ENCODE measurements around the gene DES. TPM values are rescaled to one million over a fixed set of nuclear protein-coding genes. Genes with fewer than 3 reads are reported as not detected.

Gene DES
- polyA plus RNA-seq, 1 donor from 2014 or later: not detected

DNA sequence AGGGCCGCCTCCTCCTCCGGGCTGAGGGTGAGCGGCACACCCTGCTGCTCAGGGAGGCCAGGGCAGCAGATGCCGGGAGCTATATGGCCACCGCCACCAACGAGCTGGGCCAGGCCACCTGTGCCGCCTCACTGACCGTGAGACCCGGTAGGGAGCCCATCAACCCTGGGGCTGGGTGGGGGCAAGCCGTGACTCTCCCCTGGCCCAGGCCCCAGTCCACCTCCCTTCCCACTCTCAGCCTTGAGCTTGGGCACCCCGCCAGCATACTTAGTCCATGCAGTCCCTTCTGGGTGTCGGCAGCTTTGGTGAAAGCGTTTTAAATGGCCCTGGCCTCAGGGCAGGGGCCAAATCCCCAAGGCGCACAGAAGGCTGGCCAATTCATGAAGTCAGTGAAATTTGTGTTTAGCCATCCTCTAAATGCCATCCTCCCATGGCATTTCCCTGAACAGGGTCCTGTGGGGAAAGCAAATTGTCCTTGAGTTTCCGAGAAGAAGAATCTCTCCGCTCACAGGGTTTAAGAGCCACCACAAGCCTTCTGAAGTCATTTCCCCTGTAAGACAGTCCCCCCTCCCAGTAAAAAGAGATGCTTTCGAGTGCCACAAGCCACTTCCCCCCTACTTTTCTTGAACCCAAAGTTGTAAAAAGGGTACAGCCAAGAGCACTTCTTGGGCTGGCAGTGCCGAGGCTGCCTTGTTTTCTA is 33.6 kb downstream of the DES start:
- Histone ChIP-seq H3K4me2 (ENCODE audit: low read length) (no peak overlapping the region), H3F3A (ENCODE audit: insufficient read depth, low read length, poor library complexity, severe bottlenecking) (no peaks in the 10 kb centered on the region), H3K9me2 (ENCODE audit: insufficient read depth, low read length) (no peaks in the 10 kb centered on the region), H3K27ac (ENCODE audit: low read length) (no peak overlapping the region), H3K27me3 (ENCODE audit: insufficient read depth, low read depth, low read length) (peaks cover 12% of the 10 kb centered on the region), H3K36me3 (ENCODE audit: insufficient read depth, low read length) (peaks cover 6% of the 10 kb centered on the region), H3K4me3 (ENCODE audit: low read length) (no peak overlapping the region), H2AFZ (ENCODE audit: low read depth, low read length) (no peak overlapping the region), H3K79me2 (replicated peaks; ENCODE audit: insufficient read depth, low read length) (no peaks in the 10 kb centered on the region), H4K20me1 (ENCODE audit: insufficient read depth) (no peaks in the 10 kb centered on the region), H3K9ac (ENCODE audit: low read length) (no peak overlapping the region), H3K9me3 (ENCODE audit: low read length) (no peaks in the 10 kb centered on the region)
- TF ChIP-seq, protein P1, sequence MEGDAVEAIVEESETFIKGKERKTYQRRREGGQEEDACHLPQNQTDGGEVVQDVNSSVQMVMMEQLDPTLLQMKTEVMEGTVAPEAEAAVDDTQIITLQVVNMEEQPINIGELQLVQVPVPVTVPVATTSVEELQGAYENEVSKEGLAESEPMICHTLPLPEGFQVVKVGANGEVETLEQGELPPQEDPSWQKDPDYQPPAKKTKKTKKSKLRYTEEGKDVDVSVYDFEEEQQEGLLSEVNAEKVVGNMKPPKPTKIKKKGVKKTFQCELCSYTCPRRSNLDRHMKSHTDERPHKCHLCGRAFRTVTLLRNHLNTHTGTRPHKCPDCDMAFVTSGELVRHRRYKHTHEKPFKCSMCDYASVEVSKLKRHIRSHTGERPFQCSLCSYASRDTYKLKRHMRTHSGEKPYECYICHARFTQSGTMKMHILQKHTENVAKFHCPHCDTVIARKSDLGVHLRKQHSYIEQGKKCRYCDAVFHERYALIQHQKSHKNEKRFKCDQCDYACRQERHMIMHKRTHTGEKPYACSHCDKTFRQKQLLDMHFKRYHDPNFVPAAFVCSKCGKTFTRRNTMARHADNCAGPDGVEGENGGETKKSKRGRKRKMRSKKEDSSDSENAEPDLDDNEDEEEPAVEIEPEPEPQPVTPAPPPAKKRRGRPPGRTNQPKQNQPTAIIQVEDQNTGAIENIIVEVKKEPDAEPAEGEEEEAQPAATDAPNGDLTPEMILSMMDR (IDR thresholded peaks at IDR 0.05; ENCODE audit: poor library complexity, severe bottlenecking): no peak
- TF ChIP-seq EP300 (conservative IDR thresholded peaks at IDR 0.05; ENCODE audit: poor library complexity, severe bottlenecking): no peak
- TF ChIP-seq MXI1 (conservative IDR thresholded peaks at IDR 0.05; ENCODE audit: poor library complexity, severe bottlenecking): no peak
- TF ChIP-seq, protein P2, sequence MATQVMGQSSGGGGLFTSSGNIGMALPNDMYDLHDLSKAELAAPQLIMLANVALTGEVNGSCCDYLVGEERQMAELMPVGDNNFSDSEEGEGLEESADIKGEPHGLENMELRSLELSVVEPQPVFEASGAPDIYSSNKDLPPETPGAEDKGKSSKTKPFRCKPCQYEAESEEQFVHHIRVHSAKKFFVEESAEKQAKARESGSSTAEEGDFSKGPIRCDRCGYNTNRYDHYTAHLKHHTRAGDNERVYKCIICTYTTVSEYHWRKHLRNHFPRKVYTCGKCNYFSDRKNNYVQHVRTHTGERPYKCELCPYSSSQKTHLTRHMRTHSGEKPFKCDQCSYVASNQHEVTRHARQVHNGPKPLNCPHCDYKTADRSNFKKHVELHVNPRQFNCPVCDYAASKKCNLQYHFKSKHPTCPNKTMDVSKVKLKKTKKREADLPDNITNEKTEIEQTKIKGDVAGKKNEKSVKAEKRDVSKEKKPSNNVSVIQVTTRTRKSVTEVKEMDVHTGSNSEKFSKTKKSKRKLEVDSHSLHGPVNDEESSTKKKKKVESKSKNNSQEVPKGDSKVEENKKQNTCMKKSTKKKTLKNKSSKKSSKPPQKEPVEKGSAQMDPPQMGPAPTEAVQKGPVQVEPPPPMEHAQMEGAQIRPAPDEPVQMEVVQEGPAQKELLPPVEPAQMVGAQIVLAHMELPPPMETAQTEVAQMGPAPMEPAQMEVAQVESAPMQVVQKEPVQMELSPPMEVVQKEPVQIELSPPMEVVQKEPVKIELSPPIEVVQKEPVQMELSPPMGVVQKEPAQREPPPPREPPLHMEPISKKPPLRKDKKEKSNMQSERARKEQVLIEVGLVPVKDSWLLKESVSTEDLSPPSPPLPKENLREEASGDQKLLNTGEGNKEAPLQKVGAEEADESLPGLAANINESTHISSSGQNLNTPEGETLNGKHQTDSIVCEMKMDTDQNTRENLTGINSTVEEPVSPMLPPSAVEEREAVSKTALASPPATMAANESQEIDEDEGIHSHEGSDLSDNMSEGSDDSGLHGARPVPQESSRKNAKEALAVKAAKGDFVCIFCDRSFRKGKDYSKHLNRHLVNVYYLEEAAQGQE (IDR thresholded peaks at IDR 0.05; ENCODE audit: borderline replicate concordance): no peak
- TF ChIP-seq SMC3 (conservative IDR thresholded peaks at IDR 0.05; ENCODE audit: poor library complexity): no peak
- no peak for TF ChIP-seq TAF1 (IDR thresholded peaks at IDR 0.05; ENCODE audit: low read depth)
- no peak for TF ChIP-seq RAD21 (conservative IDR thresholded peaks at IDR 0.05)

DNA sequence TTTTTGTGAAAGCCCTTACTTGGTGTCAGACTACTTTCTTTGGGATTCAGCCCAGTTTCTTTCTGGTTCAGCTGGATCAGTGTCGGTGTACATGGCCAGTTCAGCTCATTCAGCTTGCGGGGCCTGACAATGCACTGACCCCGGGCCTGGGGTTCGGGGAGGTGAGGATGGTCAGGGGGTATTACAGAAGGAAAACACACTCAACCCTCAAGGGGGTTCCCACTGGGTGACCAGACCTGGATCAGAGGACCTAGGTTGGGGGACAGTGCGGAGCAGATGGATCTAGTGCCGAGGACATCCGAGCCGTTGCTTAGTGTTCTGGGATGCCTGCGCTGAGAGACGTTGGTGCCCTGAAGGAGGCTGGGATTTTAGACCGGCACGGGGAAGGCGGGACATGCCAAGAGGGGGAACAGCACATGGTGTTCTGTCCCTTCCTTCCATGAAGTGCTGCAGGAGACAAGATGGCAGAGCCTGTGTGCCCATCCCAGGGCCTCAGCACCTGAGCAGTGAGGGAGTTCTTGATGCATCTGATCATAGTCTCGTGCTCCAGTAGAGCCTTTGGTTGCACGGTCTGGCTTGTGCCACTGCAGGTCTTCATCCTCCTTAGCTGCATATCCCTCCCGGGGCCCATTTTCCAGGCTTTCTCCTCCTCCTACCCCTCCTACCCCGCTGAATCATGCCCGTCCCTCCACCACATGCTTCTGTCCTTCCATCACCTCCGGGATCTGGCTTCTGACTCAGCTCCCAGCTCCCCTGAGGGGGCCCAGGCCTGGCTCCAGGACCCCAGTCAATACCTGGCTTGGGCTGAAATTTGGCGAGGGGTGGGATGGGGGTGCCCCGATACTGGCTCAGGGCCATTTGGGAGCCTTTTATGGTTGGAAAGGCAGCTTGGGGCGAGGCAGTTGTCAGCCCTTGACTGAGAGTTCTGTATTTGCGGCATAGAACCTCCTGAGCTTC is 34.5 kb downstream of the DES start:
- H3K27ac ChIP-seq (ENCODE audit: low read length): no peak overlapping the region
- no peaks in the 10 kb centered on the region for H3K9me2 ChIP-seq (ENCODE audit: insufficient read depth, low read length)
- no peak overlapping the region for H3K4me2 ChIP-seq (ENCODE audit: low read length)
- no peaks in the 10 kb centered on the region for H4K20me1 ChIP-seq (ENCODE audit: insufficient read depth)
- no peak overlapping the region for H2AFZ ChIP-seq (ENCODE audit: low read depth, low read length)
- TF ChIP-seq, protein P1 (IDR thresholded peaks at IDR 0.05; ENCODE audit: poor library complexity, severe bottlenecking): no peak
- TF ChIP-seq, protein P2 (IDR thresholded peaks at IDR 0.05; ENCODE audit: borderline replicate concordance): no peak
- TF ChIP-seq RAD21 (conservative IDR thresholded peaks at IDR 0.05) (no peak), TAF1 (IDR thresholded peaks at IDR 0.05; ENCODE audit: low read depth) (no peak), EZH2 (IDR thresholded peaks at IDR 0.05; ENCODE audit: borderline replicate concordance, insufficient read depth, low read length, poor library complexity, severe bottlenecking) (no peak), MXI1 (conservative IDR thresholded peaks at IDR 0.05; ENCODE audit: poor library complexity, severe bottlenecking) (no peak), EP300 (conservative IDR thresholded peaks at IDR 0.05; ENCODE audit: poor library complexity, severe bottlenecking) (no peak), SMC3 (conservative IDR thresholded peaks at IDR 0.05; ENCODE audit: poor library complexity) (no peak), POLR2AphosphoS5 (IDR thresholded peaks at IDR 0.05) (no peak)
- H3K36me3 ChIP-seq (ENCODE audit: insufficient read depth, low read length): peaks cover 6% of the 10 kb centered on the region
- H3K4me3 ChIP-seq (ENCODE audit: low read length): no peak overlapping the region
- no peak overlapping the region for H3K9ac ChIP-seq (ENCODE audit: low read length)
- H3K79me2 ChIP-seq (replicated peaks; ENCODE audit: insufficient read depth, low read length): no peaks in the 10 kb centered on the region
- H3K27me3 ChIP-seq (ENCODE audit: insufficient read depth, low read depth, low read length): peaks cover 6% of the 10 kb centered on the region
- H3F3A ChIP-seq (ENCODE audit: insufficient read depth, low read length, poor library complexity, severe bottlenecking): no peaks in the 10 kb centered on the region
- H3K9me3 ChIP-seq (ENCODE audit: low read length): no peaks in the 10 kb centered on the region
